ENCODE results near the gene COMT. TPM values are rescaled to one million over a fixed set of nuclear protein-coding genes. Genes with fewer than 3 reads are reported as not detected.

COMT gene
- total and polyA plus RNA-seq, 2 experiments from 2014 or later = 29.6 to 29.8 TPM

DNA sequence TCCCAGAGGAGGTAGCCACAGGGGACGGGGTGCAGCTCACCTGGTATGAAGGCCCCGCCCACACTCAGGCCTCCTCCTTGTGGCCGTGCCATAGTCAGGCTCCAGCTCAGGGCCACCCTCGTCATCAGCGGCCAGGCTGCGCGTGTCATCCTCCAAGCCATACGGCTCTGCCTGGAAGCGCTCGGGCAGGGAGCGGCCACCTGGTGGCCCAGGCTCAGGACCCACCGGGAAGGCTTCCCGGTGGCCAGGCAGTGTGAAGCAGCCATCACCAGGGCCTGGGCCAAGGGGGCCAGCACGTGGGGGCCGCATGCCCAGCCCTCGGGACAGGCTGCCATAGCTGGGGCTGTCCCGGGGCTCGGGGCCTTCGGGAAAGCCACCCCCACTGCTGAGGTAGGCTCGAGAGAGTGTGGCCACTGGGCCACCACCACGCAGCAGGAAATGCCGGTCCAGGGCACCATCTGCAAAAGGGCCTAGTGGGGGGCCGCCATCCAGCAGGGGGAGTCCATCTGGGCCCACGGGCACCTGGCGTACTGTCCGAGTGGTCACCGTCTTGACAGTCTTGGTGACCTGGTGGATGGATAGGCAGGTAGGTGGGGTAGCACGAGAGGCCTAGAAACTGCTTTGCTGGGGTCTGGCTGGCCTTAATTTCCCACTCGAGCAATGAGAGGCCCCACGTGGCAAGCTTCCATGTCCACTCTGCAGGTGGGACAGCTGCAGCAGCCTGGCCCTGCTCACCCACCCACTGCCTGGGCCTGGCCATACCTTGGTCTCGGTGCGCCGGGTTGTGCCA, 39.8 kb downstream of the COMT start:
- Histone ChIP-seq H3K27me3 (ENCODE audit: insufficient read depth) (no peaks in the 10 kb centered on the region), H3K4me1 (ENCODE audit: insufficient read depth) (peaks cover 6% of the 10 kb centered on the region; the same call in 1 of the 2 replicates), H3K4me3 (no peak overlapping the region), H3K4me2 (no peak overlapping the region), H3K79me2 (replicated peaks; ENCODE audit: insufficient read depth) (peaks cover 9% of the 10 kb centered on the region), H3K27ac (ENCODE audit: low read depth) (no peak overlapping the region), H3F3A (replicated peaks; ENCODE audit: low read depth) (no peaks in the 10 kb centered on the region), H2AFZ (no peak overlapping the region), H3K36me3 (ENCODE audit: insufficient read depth) (0 out of 2 replicates have a peak, but pooled peaks cover 4% of the 10 kb centered on the region), H4K20me1 (replicated peaks; ENCODE audit: insufficient read depth) (no peaks in the 10 kb centered on the region; the same call in 1 of the 2 replicates), H3K9me2 (ENCODE audit: insufficient read depth) (no peaks in the 10 kb centered on the region)
- no peak overlapping the region for H3K27ac Mint-ChIP-seq
- peaks cover 3% of the 10 kb centered on the region for H3K27me3 Mint-ChIP-seq (ENCODE audit: insufficient read depth, low read depth, poor library complexity)
- peaks cover 9% of the 10 kb centered on the region for H3K36me3 Mint-ChIP-seq (ENCODE audit: low read depth)
- no peak overlapping the region for H3K4me3 Mint-ChIP-seq
- DNase-seq (ENCODE audit: low spot score) = no peak
- no peak for ATAC-seq
- peaks cover 3% of the 10 kb centered on the region for H3K4me1 Mint-ChIP-seq
- TF ChIP-seq ZNF114 (CRISPR knock-in tag; IDR thresholded peaks at IDR 0.05) (no peak), ZNF331 (CRISPR knock-in tag; IDR thresholded peaks at IDR 0.05; ENCODE audit: low read depth) (no peak)
- H3K9me3 Mint-ChIP-seq = no peaks in the 10 kb centered on the region

DNA sequence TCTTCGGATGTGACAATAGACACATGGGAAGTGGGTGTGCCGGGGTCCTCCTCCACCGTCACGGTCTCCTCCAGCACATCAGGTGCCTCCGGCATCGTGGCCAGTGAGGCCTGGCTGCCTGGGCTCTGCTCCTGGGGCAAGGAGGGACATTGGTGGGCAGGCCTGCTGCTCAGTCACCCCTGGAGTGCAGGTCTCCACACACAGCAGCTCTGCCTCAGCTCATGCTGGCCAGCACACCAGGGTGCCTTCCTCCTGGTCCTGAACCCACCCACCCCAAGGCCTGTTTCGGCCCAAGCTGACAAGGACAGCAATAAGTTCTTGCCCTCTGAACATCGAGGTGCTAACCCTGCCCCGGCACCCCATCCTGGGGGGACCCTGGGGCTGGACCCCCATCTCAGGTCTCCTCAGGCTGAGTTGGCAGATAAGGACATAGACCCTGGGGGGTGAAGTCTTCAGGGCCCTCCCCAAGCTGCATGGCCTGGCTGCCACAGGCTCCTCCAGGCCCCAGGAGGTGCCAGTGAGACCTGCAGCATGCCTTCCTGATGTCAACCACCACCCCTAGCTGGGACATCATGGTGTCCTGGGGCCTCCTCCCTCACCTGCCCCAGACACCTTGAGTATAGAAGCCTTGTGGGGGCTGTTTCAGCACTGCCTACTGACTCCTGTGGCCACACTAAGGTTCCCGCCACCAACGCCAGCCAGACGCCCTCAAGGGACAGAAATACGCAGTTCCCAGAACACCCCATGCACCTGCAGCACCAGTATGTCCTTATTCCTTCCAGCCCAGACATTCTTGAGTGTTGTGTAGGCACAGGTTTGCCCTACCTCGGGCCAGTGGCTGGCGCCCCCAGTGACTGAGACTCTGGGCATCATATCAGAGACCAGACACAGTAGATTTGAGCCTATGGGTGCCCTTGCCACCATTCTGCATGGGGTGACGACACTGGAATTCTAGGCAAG, 40.7 kb downstream of the COMT start:
- Mint-ChIP-seq H3K27me3 (ENCODE audit: insufficient read depth, low read depth, poor library complexity) (peaks cover 5% of the 10 kb centered on the region), H3K9me3 (no peaks in the 10 kb centered on the region), H3K4me3 (no peak overlapping the region), H3K27ac (no peak overlapping the region), H3K36me3 (ENCODE audit: low read depth) (peaks cover 9% of the 10 kb centered on the region), H3K4me1 (peaks cover 3% of the 10 kb centered on the region; the same call in 2 of the 3 replicates)
- H3K27me3 ChIP-seq (ENCODE audit: insufficient read depth) = no peaks in the 10 kb centered on the region
- no peak overlapping the region for H2AFZ ChIP-seq
- H4K20me1 ChIP-seq (replicated peaks; ENCODE audit: insufficient read depth) = no peaks in the 10 kb centered on the region; the same call in 1 of the 2 replicates
- peaks cover 6% of the 10 kb centered on the region; the same call in 1 of the 2 replicates for H3K4me1 ChIP-seq (ENCODE audit: insufficient read depth)
- no peaks in the 10 kb centered on the region for H3F3A ChIP-seq (replicated peaks; ENCODE audit: low read depth)
- H3K4me2 ChIP-seq = no peak overlapping the region
- no peak overlapping the region for H3K4me3 ChIP-seq
- H3K36me3 ChIP-seq (ENCODE audit: insufficient read depth) = 0 out of 2 replicates have a peak, but pooled peaks cover 4% of the 10 kb centered on the region
- H3K79me2 ChIP-seq (replicated peaks; ENCODE audit: insufficient read depth) = peaks cover 9% of the 10 kb centered on the region
- no peak overlapping the region for H3K27ac ChIP-seq (ENCODE audit: low read depth)
- H3K9me2 ChIP-seq (ENCODE audit: insufficient read depth) = no peaks in the 10 kb centered on the region
- ATAC-seq (no peak), DNase-seq (ENCODE audit: low spot score) (no peak)
- TF ChIP-seq EZH2phosphoT487 (IDR thresholded peaks at IDR 0.05; ENCODE audit: unreplicated experiment) (no peak), STAT1 (IDR thresholded peaks at IDR 0.05; ENCODE audit: unreplicated experiment) (no peak), ZNF462 (CRISPR knock-in tag; IDR thresholded peaks at IDR 0.05) (no peak), ZNF331 (CRISPR knock-in tag; IDR thresholded peaks at IDR 0.05; ENCODE audit: low read depth) (no peak), JUNB (IDR thresholded peaks at IDR 0.05; ENCODE audit: unreplicated experiment) (no peak), POLR2AphosphoS5 (IDR thresholded peaks at IDR 0.05; ENCODE audit: low read depth) (no peak), NANOG (IDR thresholded peaks at IDR 0.05; ENCODE audit: borderline replicate concordance) (no peak), ZNF114 (CRISPR knock-in tag; IDR thresholded peaks at IDR 0.05) (no peak), EZH2 (IDR thresholded peaks at IDR 0.05; ENCODE audit: low read depth, unreplicated experiment) (no peak)
- TF ChIP-seq, protein P1, sequence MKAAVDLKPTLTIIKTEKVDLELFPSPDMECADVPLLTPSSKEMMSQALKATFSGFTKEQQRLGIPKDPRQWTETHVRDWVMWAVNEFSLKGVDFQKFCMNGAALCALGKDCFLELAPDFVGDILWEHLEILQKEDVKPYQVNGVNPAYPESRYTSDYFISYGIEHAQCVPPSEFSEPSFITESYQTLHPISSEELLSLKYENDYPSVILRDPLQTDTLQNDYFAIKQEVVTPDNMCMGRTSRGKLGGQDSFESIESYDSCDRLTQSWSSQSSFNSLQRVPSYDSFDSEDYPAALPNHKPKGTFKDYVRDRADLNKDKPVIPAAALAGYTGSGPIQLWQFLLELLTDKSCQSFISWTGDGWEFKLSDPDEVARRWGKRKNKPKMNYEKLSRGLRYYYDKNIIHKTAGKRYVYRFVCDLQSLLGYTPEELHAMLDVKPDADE (IDR thresholded peaks at IDR 0.05) = no peak

Measured in GM23338 (cell line).